GM12865 (cell line): ENCODE data around the gene CLRN2.
"Not testable (repeated sequence)": the region's sequence is repeated elsewhere in the genome, so short reads cannot be mapped to it uniquely, and the experiment has no call there.

Experiments
- DNase-seq: peaks from one replicate; pipeline ENCODE4 v3.0.0; 2010; ENCODE audit warnings: low read depth
- H3K4me3 ChIP-seq: 2 replicates; pipeline ENCODE4 v1.5.1; 2011; ENCODE audit warnings: mild to moderate bottlenecking, low read depth, low read length, control low read depth
- CTCF ChIP-seq: IDR thresholded peaks from 2 replicates; pipeline ENCODE4 v1.5.1; 2011; ENCODE audit warnings: low read length, control low read depth, low read depth, inconsistent platforms; ENCODE audit not compliant: insufficient read depth; ENCODE audit errors: missing control alignments

Gene CLRN2

GRCh38 chr4:17561195-17561909 is 46.4 kb downstream of the CLRN2 start:
- TF ChIP-seq CTCF, result no peak
- H3K4me3 ChIP-seq, result no peak overlapping the region
- no peak for DNase-seq

GRCh38 chr4:17562157-17562556 is 47.2 kb downstream of the CLRN2 start:
- peak; percentile 26 for DNase-seq
- H3K4me3 ChIP-seq, result no peak overlapping the region
- peak; percentile 20 for TF ChIP-seq CTCF

- no peak for DNase-seq
- TF ChIP-seq CTCF, result no peak
- H3K4me3 ChIP-seq, result no peak overlapping the region
Observed at GRCh38 chr4:17565846-17566245, 50.9 kb downstream of the CLRN2 start.

GRCh38 chr4:17567271-17567670 is 52.3 kb downstream of the CLRN2 start:
- DNase-seq, result no peak
- no peak for TF ChIP-seq CTCF
- H3K4me3 ChIP-seq, result no peak overlapping the region

- H3K4me3 ChIP-seq, result no peak overlapping the region
- TF ChIP-seq CTCF, result no peak
- no peak for DNase-seq
Observed at GRCh38 chr4:17574206-17574605, 59.2 kb downstream of the CLRN2 start.

- not testable (repeated sequence) for DNase-seq, H3K4me3 ChIP-seq
Observed at GRCh38 chr4:17575177-17575576, 60.2 kb downstream of the CLRN2 start.
